PC-9 (cell line): ENCODE measurements around the gene CSF1. TPM values are rescaled to one million over a fixed set of nuclear protein-coding genes. Genes with fewer than 3 reads are reported as not detected.
A peak's percentile ranks its signal among the peaks of the same experiment; 100 is the strongest.

Experiments
- BruUV-seq: library from RNA; stranded (reverse); fragments of 400-500 nt; replicated peaks from 2 replicates; lab custom pipeline; 2021; lab: Mats Ljungman, UMichigan
- CTCF ChIA-PET: fragments of 300-600 bp; sonication (Branson Sonifier 250); formaldehyde crosslinking; loops from one replicate; lab custom pipeline; 2022; ENCODE audit warnings: antibody characterized with exemption; lab: Charles Lee
- POLR2A ChIA-PET: fragments of 300-600 bp; sonication (Branson Sonifier 250); formaldehyde crosslinking; loops from one replicate; lab custom pipeline; 2022; ENCODE audit warnings: antibody characterized with exemption; ENCODE audit not compliant: unreplicated experiment; lab: Charles Lee
- DNase-seq, 2 experiments: peaks; one replicate each; pipeline versions ENCODE4 v3.0.0 to v3.0.0-alpha.2; 2015 to 2022; ENCODE audit warnings: mixed read lengths in 1 of 2
- H2AFZ ChIP-seq: fragments of 200-600 bp; sonication (generic); 2 replicates; pipeline ENCODE4 v1.8.1; 2017; ENCODE audit warnings: antibody characterized with exemption
- H3F3A ChIP-seq: fragments of 200-600 bp; sonication (generic); 2 replicates; pipeline ENCODE4 v1.8.1; 2017; ENCODE audit warnings: antibody characterized with exemption, mild to moderate bottlenecking, low read depth; ENCODE audit not compliant: insufficient read depth
- H3K27ac ChIP-seq: fragments of 200-600 bp; sonication (generic); 2 replicates; pipeline ENCODE4 v1.6.1; 2016; ENCODE audit warnings: mixed run types
- H3K27me3 ChIP-seq: fragments of 200-600 bp; sonication (generic); 2 replicates; pipeline ENCODE4 v1.6.1; 2016; ENCODE audit warnings: low read depth, mixed run types; ENCODE audit not compliant: insufficient read depth
- H3K36me3 ChIP-seq: fragments of 200-600 bp; sonication (generic); 2 replicates; pipeline ENCODE4 v1.6.1; 2016; ENCODE audit warnings: low read depth, mixed run types
- H3K4me1 ChIP-seq: fragments of 200-600 bp; sonication (generic); replicated peaks from 2 replicates; pipeline ENCODE4 v1.6.1; 2016; ENCODE audit warnings: mixed run types; ENCODE audit not compliant: insufficient read depth
- H3K4me2 ChIP-seq: fragments of 200-600 bp; sonication (generic); 2 replicates; pipeline ENCODE4 v1.6.1; 2017; ENCODE audit warnings: mixed run types
- H3K4me3 ChIP-seq: fragments of 200-600 bp; sonication (generic); 2 replicates; pipeline ENCODE4 v1.6.1; 2016; ENCODE audit warnings: mixed run types
- H3K79me2 ChIP-seq: fragments of 200-600 bp; sonication (generic); 2 replicates; pipeline ENCODE4 v1.6.1; 2017; ENCODE audit warnings: low read depth, mixed run types
- H3K9me2 ChIP-seq: fragments of 200-600 bp; sonication (generic); 2 replicates; pipeline ENCODE4 v1.8.1; 2017; ENCODE audit warnings: mild to moderate bottlenecking; ENCODE audit not compliant: insufficient read depth
- H3K9me3 ChIP-seq: fragments of 200-600 bp; sonication (generic); 2 replicates; pipeline ENCODE4 v1.8.1; 2016; ENCODE audit warnings: low read depth; ENCODE audit not compliant: insufficient read depth
- H4K20me1 ChIP-seq: fragments of 200-600 bp; sonication (generic); 2 replicates; pipeline ENCODE4 v1.8.1; 2017; ENCODE audit not compliant: insufficient read depth
- EZH2 ChIP-seq: fragments of 200-600 bp; sonication (generic); IDR thresholded peaks from 2 replicates; pipeline ENCODE4 v1.8.0; 2017; ENCODE audit warnings: antibody characterized with exemption, low read depth
- intact Hi-C: fragments of 100-400 bp; cut with micrococcal nuclease; formaldehyde crosslinking; loops from one replicate; pipeline ENCODE4 v1.10.0; 2022; ENCODE audit not compliant: unreplicated experiment
- total RNA-seq: library from RNA; stranded (reverse); gene quantifications from 2 replicates; pipeline ENCODE4 v1.2.3, GENCODE V29; 2021
- TF ChIP-seq, protein P1 (sequence below): fragments of 200-600 bp; sonication (generic); conservative IDR thresholded peaks from 2 replicates; pipeline ENCODE4 v1.6.1; 2017; ENCODE audit warnings: mixed run types, antibody characterized with exemption, mild to moderate bottlenecking, moderate library complexity

The CSF1 gene
- total RNA-seq, 1 experiment from 2014 or later, result 29.8 TPM

DNA sequence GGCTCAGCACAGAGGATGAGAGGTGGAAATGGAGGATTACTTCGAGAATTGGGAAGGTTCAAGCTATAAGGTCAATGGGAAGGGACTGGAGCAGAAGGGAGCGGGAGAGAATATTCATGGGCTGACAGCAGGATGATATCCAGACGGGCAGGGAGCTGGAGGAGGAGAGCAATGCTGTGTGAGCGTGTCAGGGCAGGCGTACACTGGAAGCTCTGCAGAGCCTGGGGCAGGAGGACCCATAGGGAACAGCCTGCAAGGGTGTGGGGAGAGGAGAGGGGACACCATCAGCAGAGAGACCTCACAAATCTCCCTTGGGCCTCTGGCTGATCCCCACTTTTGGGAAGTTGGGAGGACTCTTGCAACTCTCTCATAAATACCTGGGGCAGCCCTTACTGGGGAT lies 13.7 kb downstream of the CSF1 start:
- no TSS peak for BruUV-seq

DNA sequence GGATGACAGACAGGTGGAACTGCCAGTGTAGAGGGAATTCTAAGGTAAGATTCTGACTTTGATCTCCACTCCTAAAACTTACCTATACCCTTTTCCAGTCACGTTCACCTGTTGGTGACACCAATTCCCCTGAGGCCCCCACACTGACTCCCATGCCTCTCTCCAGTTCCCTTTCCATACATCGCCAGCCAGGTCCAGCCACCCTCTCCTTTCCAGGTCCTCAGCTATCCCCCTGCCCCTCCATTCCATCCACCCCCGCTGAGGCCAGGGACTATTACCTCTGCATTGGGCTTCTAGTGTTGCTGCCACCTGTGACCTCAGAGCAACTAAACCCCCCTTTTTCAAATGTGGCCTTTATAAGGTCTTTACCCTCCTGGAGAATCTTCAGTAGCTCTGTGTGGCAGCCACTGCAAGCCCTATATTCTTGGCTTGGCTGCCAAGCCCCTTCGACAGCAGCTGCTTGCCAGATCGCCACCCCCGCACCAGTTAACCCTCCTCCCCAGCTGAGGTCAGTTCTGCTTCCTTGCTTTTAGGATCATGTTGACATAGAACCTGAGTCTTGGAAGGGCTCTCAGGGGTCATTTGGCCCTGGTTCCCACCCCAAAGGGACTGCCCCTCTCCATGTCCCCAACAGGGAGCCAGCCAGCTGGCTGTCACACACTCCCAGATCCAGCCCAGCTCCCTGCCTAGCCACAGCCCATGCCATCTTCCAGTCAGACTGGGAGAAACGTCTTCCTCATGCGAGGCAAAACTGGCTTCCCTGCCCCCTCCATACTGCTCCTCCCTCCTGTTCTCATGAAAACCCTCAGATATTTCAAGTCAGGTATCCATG lies 14.7 kb downstream of the CSF1 start:
- H3K79me2 ChIP-seq, result no peaks in the 10 kb centered on the region
- no peaks in the 10 kb centered on the region for H4K20me1 ChIP-seq
- H3K4me1 ChIP-seq, result peaks cover 34% of the 10 kb centered on the region
- H3F3A ChIP-seq, result peaks cover 46% of the 10 kb centered on the region
- no TSS peak for BruUV-seq
- ChIA-PET CTCF (interaction anchor here (1.0 kb wide), 1 partner anchor 56 kb away, joined by 3 read pairs; no protein-coding TSS in a partner anchor), POLR2A (no interaction called here)
- H3K36me3 ChIP-seq, result peaks cover 79% of the 10 kb centered on the region
- TF ChIP-seq EZH2, result no peak
- TF ChIP-seq, protein P1, sequence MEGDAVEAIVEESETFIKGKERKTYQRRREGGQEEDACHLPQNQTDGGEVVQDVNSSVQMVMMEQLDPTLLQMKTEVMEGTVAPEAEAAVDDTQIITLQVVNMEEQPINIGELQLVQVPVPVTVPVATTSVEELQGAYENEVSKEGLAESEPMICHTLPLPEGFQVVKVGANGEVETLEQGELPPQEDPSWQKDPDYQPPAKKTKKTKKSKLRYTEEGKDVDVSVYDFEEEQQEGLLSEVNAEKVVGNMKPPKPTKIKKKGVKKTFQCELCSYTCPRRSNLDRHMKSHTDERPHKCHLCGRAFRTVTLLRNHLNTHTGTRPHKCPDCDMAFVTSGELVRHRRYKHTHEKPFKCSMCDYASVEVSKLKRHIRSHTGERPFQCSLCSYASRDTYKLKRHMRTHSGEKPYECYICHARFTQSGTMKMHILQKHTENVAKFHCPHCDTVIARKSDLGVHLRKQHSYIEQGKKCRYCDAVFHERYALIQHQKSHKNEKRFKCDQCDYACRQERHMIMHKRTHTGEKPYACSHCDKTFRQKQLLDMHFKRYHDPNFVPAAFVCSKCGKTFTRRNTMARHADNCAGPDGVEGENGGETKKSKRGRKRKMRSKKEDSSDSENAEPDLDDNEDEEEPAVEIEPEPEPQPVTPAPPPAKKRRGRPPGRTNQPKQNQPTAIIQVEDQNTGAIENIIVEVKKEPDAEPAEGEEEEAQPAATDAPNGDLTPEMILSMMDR, result no peak
- no peak for DNase-seq
- no peak overlapping the region for H3K4me3 ChIP-seq
- H3K9me2 ChIP-seq, result no peaks in the 10 kb centered on the region
- no peak overlapping the region for H3K27ac ChIP-seq
- no peaks in the 10 kb centered on the region for H3K27me3 ChIP-seq
- H3K9me3 ChIP-seq, result no peaks in the 10 kb centered on the region
- H2AFZ ChIP-seq, result no peak overlapping the region
- intact Hi-C loops, result no loop called here
- no peak overlapping the region for H3K4me2 ChIP-seq

More for the DNA sequence above, 13.7 kb downstream of the CSF1 start:
- peaks cover 78% of the 10 kb centered on the region for H3K36me3 ChIP-seq
- no peaks in the 10 kb centered on the region for H3K79me2 ChIP-seq
- peaks cover 23% of the 10 kb centered on the region for H3K4me1 ChIP-seq
- no peaks in the 10 kb centered on the region for H3K9me2 ChIP-seq
- no peak overlapping the region for H2AFZ ChIP-seq
- ChIA-PET CTCF (interaction anchor here (2.5 kb wide), 1 partner anchor 56 kb away, joined by 7 read pairs; no protein-coding TSS in a partner anchor), POLR2A (no interaction called here)
- H3K9me3 ChIP-seq, result no peaks in the 10 kb centered on the region
- TF ChIP-seq, protein P1, result no peak
- TF ChIP-seq EZH2, result no peak
- H3K27me3 ChIP-seq, result no peaks in the 10 kb centered on the region
- no peak overlapping the region for H3K4me3 ChIP-seq
- no peak overlapping the region for H3K4me2 ChIP-seq
- intact Hi-C loops, result no loop called here
- no peaks in the 10 kb centered on the region for H4K20me1 ChIP-seq
- DNase-seq, result no peak
- no peak overlapping the region for H3K27ac ChIP-seq
- H3F3A ChIP-seq, result peaks cover 40% of the 10 kb centered on the region; the same call in 1 of the 2 replicates

- intact Hi-C loops, result no loop called here
- Histone ChIP-seq H3F3A (peaks cover 55% of the 10 kb centered on the region), H3K9me2 (no peaks in the 10 kb centered on the region), H3K4me2 (no peak overlapping the region), H3K4me3 (no peak overlapping the region), H3K4me1 (peaks cover 48% of the 10 kb centered on the region), H4K20me1 (no peaks in the 10 kb centered on the region), H2AFZ (no peak overlapping the region), H3K79me2 (no peaks in the 10 kb centered on the region), H3K27me3 (no peaks in the 10 kb centered on the region), H3K9me3 (no peaks in the 10 kb centered on the region), H3K27ac (0 out of 2 replicates have a peak overlapping the region, but pooled peaks have one; percentile 2), H3K36me3 (peaks cover 68% of the 10 kb centered on the region)
- ChIA-PET POLR2A (no interaction called here), CTCF (no interaction called here)
- TF ChIP-seq, protein P1, result no peak
- TF ChIP-seq EZH2, result no peak
- no TSS peak for BruUV-seq
- DNase-seq, result peak in 1 of 2 experiments; percentile 59
These were observed 16.1 kb downstream of the CSF1 start for GRCh38 chr1:109926662-109927300.
